SU-DHL-6 (cell line): ENCODE measurements around the gene MRPS10.

Source experiments
- H2AFZ ChIP-seq: fragments of 200-600 bp; sonication (generic); 2 replicates; pipeline ENCODE4 v1.6.1; 2014; ENCODE audit warnings: low read depth, mild to moderate bottlenecking, moderate library complexity, mixed read lengths, antibody characterized with exemption, low read length; ENCODE audit not compliant: severe bottlenecking
- H3F3A ChIP-seq: fragments of 200-600 bp; shearing (Covaris generic); 2 replicates; pipeline ENCODE4 v1.6.0; 2016; ENCODE audit warnings: antibody characterized with exemption, mild to moderate bottlenecking; ENCODE audit not compliant: insufficient read depth
- H3K27ac ChIP-seq: fragments of 200-600 bp; sonication (generic); 2 replicates; pipeline ENCODE4 v1.5.1; 2016; ENCODE audit warnings: low read depth, mild to moderate bottlenecking, low read length, moderate library complexity, mixed read lengths
- H3K27me3 ChIP-seq: fragments of 200-600 bp; sonication (generic), shearing (Covaris generic); 2 replicates; pipeline ENCODE4 v1.6.0; 2014; ENCODE audit warnings: mild to moderate bottlenecking, low read length
- H3K36me3 ChIP-seq: fragments of 200-600 bp; sonication (generic); 2 replicates; pipeline ENCODE4 v1.6.1; 2014; ENCODE audit warnings: mild to moderate bottlenecking, low read length, mixed read lengths
- H3K4me2 ChIP-seq: fragments of 300-600, 200-600 bp; shearing (Covaris generic), sonication (generic); 2 replicates; pipeline ENCODE4 v1.6.0; 2014; ENCODE audit warnings: low read length, low read depth, mild to moderate bottlenecking; ENCODE audit not compliant: poor library complexity, severe bottlenecking
- H3K4me3 ChIP-seq: fragments of 200-600 bp; sonication (generic); 2 replicates; pipeline ENCODE4 v1.5.1; 2014; ENCODE audit warnings: antibody characterized with exemption, low read length, mild to moderate bottlenecking, mixed read lengths; ENCODE audit not compliant: insufficient read depth, poor library complexity, severe bottlenecking
- H3K79me2 ChIP-seq: fragments of 200-600 bp; sonication (generic); 2 replicates; pipeline ENCODE4 v1.6.1; 2014; ENCODE audit warnings: mild to moderate bottlenecking, low read length, moderate library complexity; ENCODE audit not compliant: insufficient read depth
- H3K9ac ChIP-seq: fragments of 200-600 bp; sonication (generic); 2 replicates; pipeline ENCODE4 v1.7.0; 2014; ENCODE audit warnings: mild to moderate bottlenecking, low read length
- H3K9me2 ChIP-seq: fragments of 200-600 bp; sonication (generic); replicated peaks from 2 replicates; pipeline ENCODE4 v1.6.1; 2014; ENCODE audit warnings: low read length; ENCODE audit not compliant: insufficient read depth
- H3K9me3 ChIP-seq: fragments of 200-600 bp; sonication (generic); 2 replicates; pipeline ENCODE4 v1.6.1; 2014; ENCODE audit warnings: low read length, mixed read lengths; ENCODE audit not compliant: insufficient read depth
- H4K20me1 ChIP-seq: fragments of 200-600 bp; sonication (generic); 2 replicates; pipeline ENCODE4 v1.6.1; 2014; ENCODE audit warnings: low read depth, mild to moderate bottlenecking, antibody characterized with exemption, low read length, moderate library complexity, mixed read lengths
- EZH2phosphoT487 ChIP-seq: fragments of 200-600 bp; sonication (generic), shearing (Covaris generic); conservative IDR thresholded peaks from 2 replicates; pipeline ENCODE4 v1.6.1; 2018; ENCODE audit warnings: mild to moderate bottlenecking, antibody characterized with exemption, low read length, moderate library complexity, mixed read lengths
- TF ChIP-seq, protein P1 (sequence below): fragments of 200-600 bp; sonication (generic); IDR thresholded peaks from one replicate; pipeline ENCODE4 v1.5.1; 2017; ENCODE audit warnings: antibody characterized with exemption, mild to moderate bottlenecking, low read length, moderate library complexity; ENCODE audit not compliant: insufficient read depth, poor library complexity, severe bottlenecking

MRPS10 gene

DNA sequence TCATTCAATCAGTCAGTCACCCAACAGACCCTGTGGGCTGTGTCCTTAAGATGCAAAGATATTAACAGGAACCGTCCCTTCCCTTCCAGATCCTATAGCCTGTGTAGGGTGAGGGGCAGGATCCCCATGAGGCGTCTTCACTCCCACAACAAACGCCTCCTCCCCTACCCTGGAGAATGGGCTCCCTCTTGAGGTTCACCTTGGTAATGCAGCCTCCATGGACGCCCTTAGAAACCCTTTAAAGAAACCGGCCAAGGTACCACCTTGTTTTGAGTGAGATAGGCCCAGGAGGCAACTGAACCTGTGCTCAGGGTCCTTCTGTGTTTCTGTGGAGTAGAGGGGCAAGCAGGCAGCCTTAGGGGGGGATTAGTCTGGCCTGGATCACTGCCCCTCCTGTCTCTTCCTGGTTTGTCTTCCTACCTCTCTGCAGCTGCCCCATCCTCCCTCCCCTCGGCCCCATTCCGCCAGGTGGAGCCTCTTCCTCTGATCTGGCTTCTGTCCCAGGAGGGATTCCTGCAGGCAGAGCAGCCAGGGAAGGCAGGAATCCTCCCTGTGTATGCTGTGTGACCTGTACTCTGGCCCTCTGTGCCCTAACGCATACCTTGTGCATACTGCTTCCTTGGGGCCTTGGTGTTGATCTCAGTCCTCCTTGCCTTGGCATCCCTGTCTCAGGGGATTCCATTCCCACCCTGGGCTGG lies 51.1 kb downstream of the MRPS10 start:
- no peak for TF ChIP-seq EZH2phosphoT487
- TF ChIP-seq, protein P1, sequence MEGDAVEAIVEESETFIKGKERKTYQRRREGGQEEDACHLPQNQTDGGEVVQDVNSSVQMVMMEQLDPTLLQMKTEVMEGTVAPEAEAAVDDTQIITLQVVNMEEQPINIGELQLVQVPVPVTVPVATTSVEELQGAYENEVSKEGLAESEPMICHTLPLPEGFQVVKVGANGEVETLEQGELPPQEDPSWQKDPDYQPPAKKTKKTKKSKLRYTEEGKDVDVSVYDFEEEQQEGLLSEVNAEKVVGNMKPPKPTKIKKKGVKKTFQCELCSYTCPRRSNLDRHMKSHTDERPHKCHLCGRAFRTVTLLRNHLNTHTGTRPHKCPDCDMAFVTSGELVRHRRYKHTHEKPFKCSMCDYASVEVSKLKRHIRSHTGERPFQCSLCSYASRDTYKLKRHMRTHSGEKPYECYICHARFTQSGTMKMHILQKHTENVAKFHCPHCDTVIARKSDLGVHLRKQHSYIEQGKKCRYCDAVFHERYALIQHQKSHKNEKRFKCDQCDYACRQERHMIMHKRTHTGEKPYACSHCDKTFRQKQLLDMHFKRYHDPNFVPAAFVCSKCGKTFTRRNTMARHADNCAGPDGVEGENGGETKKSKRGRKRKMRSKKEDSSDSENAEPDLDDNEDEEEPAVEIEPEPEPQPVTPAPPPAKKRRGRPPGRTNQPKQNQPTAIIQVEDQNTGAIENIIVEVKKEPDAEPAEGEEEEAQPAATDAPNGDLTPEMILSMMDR = peak; percentile 96
- no peak overlapping the region for H3K9ac ChIP-seq

GRCh38 chr6:42165016-42165415 lies 52.6 kb downstream of the MRPS10 start:
- Histone ChIP-seq H4K20me1 (no peaks in the 10 kb centered on the region), H3K27ac (no peak overlapping the region), H3K4me2 (no peak overlapping the region), H3K27me3 (no peaks in the 10 kb centered on the region), H3K4me3 (no peak overlapping the region), H3K9me3 (no peaks in the 10 kb centered on the region), H2AFZ (no peak overlapping the region), H3K79me2 (no peaks in the 10 kb centered on the region), H3K9me2 (no peaks in the 10 kb centered on the region), H3K9ac (no peak overlapping the region), H3F3A (no peaks in the 10 kb centered on the region), H3K36me3 (no peaks in the 10 kb centered on the region)
- TF ChIP-seq, protein P1 = no peak
- no peak for TF ChIP-seq EZH2phosphoT487

More for the DNA sequence above, 51.1 kb downstream of the MRPS10 start:
- H3K36me3 ChIP-seq = no peaks in the 10 kb centered on the region
- no peak overlapping the region for H3K27ac ChIP-seq
- no peaks in the 10 kb centered on the region for H4K20me1 ChIP-seq
- H3K79me2 ChIP-seq = no peaks in the 10 kb centered on the region
- no peak overlapping the region for H3K4me2 ChIP-seq
- no peaks in the 10 kb centered on the region for H3K27me3 ChIP-seq
- H3F3A ChIP-seq = no peaks in the 10 kb centered on the region
- no peaks in the 10 kb centered on the region for H3K9me3 ChIP-seq
- no peak overlapping the region for H2AFZ ChIP-seq
- no peak overlapping the region for H3K4me3 ChIP-seq
- H3K9me2 ChIP-seq = no peaks in the 10 kb centered on the region

- TF ChIP-seq, protein P1 = no peak
- TF ChIP-seq EZH2phosphoT487 = no peak
- Histone ChIP-seq H3K27me3 (no peaks in the 10 kb centered on the region), H3K27ac (no peak overlapping the region), H3K4me3 (no peak overlapping the region), H3K36me3 (no peaks in the 10 kb centered on the region), H3K9me3 (no peaks in the 10 kb centered on the region), H3F3A (no peaks in the 10 kb centered on the region), H3K4me2 (no peak overlapping the region), H3K9me2 (no peaks in the 10 kb centered on the region), H3K9ac (no peak overlapping the region), H3K79me2 (no peaks in the 10 kb centered on the region), H2AFZ (no peak overlapping the region), H4K20me1 (no peaks in the 10 kb centered on the region)
Measured at GRCh38 chr6:42163981-42164380, 53.7 kb downstream of the MRPS10 start.
